NT2/D1 (cell line): Measurements from ENCODE around the gene RXYLT1.

Experiments used
- DNase-seq: peaks from one replicate; pipeline ENCODE4 v3.0.0-alpha.2; 2011; ENCODE audit warnings: low read depth, low spot score
- H3K27me3 ChIP-seq: 2 replicates; pipeline ENCODE4 v1.6.0; 2011; ENCODE audit warnings: mild to moderate bottlenecking; ENCODE audit not compliant: insufficient read length, insufficient read depth
- H3K36me3 ChIP-seq: 2 replicates; pipeline ENCODE4 v1.6.1; 2011; ENCODE audit warnings: mild to moderate bottlenecking, low read length, mixed read lengths; ENCODE audit not compliant: insufficient read depth, insufficient read length
- H3K4me1 ChIP-seq: 2 replicates; pipeline ENCODE4 v1.5.1; 2011; ENCODE audit not compliant: insufficient read depth, insufficient read length
- H3K4me3 ChIP-seq: 2 replicates; pipeline ENCODE4 v1.5.1; 2011; ENCODE audit warnings: low read depth; ENCODE audit not compliant: insufficient read length
- H3K9ac ChIP-seq: 2 replicates; pipeline ENCODE4 v1.6.0; 2011; ENCODE audit warnings: low read depth; ENCODE audit not compliant: insufficient read length
- H3K9me3 ChIP-seq: 2 replicates; pipeline ENCODE4 v1.5.1; 2011; ENCODE audit warnings: mild to moderate bottlenecking, low read length; ENCODE audit not compliant: insufficient read depth
- SUZ12 ChIP-seq: IDR thresholded peaks from 2 replicates; pipeline ENCODE4 v1.6.1; 2011; ENCODE audit not compliant: insufficient read length, insufficient read depth; ENCODE audit errors: extremely low read depth
- YY1 ChIP-seq: IDR thresholded peaks from 2 replicates; pipeline ENCODE4 v1.6.1; 2011; ENCODE audit not compliant: insufficient read length, insufficient read depth
- ZNF274 ChIP-seq: IDR thresholded peaks from 2 replicates; pipeline ENCODE4 v1.6.1; 2011; ENCODE audit warnings: mild to moderate bottlenecking, low read depth, low read length

The RXYLT1 gene

GRCh38 chr12:63843721-63844390 lies 64.1 kb downstream of the RXYLT1 start:
- TF ChIP-seq SUZ12 (no peak), YY1 (no peak), ZNF274 (no peak)
- no peaks in the 10 kb centered on the region for H3K9me3 ChIP-seq
- H3K27me3 ChIP-seq, result peaks cover 4% of the 10 kb centered on the region
- H3K9ac ChIP-seq, result peak overlapping the region; percentile 62
- no peaks in the 10 kb centered on the region for H3K36me3 ChIP-seq
- no peaks in the 10 kb centered on the region for H3K4me1 ChIP-seq
- peak overlapping the region; percentile 85 for H3K4me3 ChIP-seq
- peak; percentile 87 for DNase-seq

DNA sequence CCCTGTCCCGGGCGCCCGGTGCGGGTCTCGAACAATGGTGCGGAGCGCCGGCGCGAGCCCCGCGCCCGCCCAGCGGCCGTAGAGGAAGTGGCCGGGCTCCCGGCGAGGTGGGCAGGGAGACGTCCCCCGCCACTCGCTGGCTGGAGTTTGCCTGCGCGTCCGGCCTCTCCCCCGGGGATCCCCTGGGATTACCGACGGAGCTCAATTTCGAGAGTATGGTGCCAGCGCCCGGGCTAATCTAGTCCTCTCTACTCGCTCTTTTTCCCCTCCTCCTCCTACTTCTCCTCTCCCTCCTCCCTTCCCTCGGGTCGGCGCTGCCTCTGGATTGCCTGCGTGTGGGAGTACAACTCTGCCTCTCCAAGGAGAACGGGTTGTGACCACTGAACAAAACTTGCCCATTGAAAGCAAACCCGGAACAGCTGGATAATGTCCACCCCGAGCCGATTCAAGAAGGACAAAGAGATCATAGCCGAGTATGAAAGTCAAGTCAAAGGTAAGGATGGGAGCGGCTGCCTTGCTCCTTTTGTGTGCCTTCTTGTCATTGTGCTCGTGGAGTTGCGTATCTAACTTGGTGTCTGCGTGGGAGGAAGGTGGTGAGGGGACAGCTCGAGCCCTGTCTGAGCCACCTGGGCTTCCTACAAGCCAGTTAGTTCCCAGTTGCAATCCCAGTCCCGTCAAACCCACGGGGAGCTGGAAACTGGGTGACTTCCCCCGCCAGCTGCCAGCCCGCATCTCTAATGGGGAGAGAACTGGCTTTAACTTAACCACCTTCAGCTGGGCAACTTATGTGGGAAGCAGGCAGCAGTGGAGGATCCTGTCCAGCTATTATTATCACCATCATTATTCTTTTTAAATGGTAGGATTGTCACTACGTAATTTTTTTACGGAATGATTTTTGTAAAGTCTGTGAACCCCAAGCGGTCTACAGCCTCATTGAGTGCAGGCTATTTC lies 65.0 kb downstream of the RXYLT1 start, which contains the start of gene SRGAP1:
Gene SRGAP1, plus strand, starts transcription at position 310 of the 951 bp plus-strand sequence. Its CDS starts 117 bp downstream, at position 427.
- TF ChIP-seq YY1 (no peak), ZNF274 (no peak), SUZ12 (no peak)
- no peaks in the 10 kb centered on the region for H3K4me1 ChIP-seq
- peak within 1 kb of the TSS; percentile 85 for H3K4me3 ChIP-seq
- H3K9me3 ChIP-seq, result no peaks in the 10 kb centered on the region
- peaks cover 4% of the 10 kb centered on the region for H3K27me3 ChIP-seq
- peak within 1 kb of the TSS; percentile 62 for H3K9ac ChIP-seq
- no peak for DNase-seq
- H3K36me3 ChIP-seq, result no peaks in the 10 kb centered on the region

DNA sequence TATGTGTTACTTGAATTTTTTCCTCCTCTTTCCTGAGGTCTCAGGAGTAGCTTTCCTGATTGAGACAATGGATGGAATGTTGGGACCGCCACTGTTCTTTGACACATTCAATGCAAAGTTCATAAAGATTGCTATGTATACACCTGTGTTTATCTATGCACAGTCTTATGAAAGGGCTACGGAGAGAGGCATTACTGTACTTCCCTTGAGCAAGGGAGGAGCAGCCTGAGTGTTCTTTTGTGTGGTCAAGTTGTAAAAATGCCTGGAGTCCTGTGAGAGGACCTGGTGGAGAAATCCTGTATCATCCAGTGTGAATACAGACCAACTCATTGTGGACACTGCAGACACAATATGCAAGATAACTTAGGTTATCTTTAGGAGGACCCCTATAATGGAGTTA lies 66.0 kb downstream of the RXYLT1 start:
- H3K4me3 ChIP-seq, result no peak overlapping the region

GRCh38 chr12:63846238-63846967 lies 66.7 kb downstream of the RXYLT1 start:
- Histone ChIP-seq H3K9ac (no peak overlapping the region), H3K4me3 (no peak overlapping the region), H3K36me3 (no peaks in the 10 kb centered on the region), H3K27me3 (peaks cover 4% of the 10 kb centered on the region), H3K9me3 (no peaks in the 10 kb centered on the region), H3K4me1 (no peaks in the 10 kb centered on the region)
- TF ChIP-seq YY1 (no peak), SUZ12 (no peak), ZNF274 (no peak)
- no peak for DNase-seq

More for the DNA sequence above, 66.0 kb downstream of the RXYLT1 start:
- Histone ChIP-seq H3K9me3 (no peaks in the 10 kb centered on the region), H3K36me3 (no peaks in the 10 kb centered on the region), H3K27me3 (peaks cover 4% of the 10 kb centered on the region), H3K9ac (no peak overlapping the region), H3K4me1 (no peaks in the 10 kb centered on the region)
- TF ChIP-seq SUZ12 (no peak), ZNF274 (no peak), YY1 (no peak)
- DNase-seq, result no peak

- TF ChIP-seq SUZ12 (no peak), YY1 (no peak), ZNF274 (no peak)
- Histone ChIP-seq H3K9ac (no peak overlapping the region), H3K27me3 (peaks cover 4% of the 10 kb centered on the region), H3K9me3 (no peaks in the 10 kb centered on the region), H3K4me1 (no peaks in the 10 kb centered on the region), H3K36me3 (no peaks in the 10 kb centered on the region), H3K4me3 (no peak overlapping the region)
- DNase-seq, result no peak
These were observed 68.7 kb downstream of the RXYLT1 start for GRCh38 chr12:63848450-63848849.

- H3K27me3 ChIP-seq, result peaks cover 4% of the 10 kb centered on the region
- TF ChIP-seq YY1 (no peak), SUZ12 (no peak), ZNF274 (no peak)
- H3K4me1 ChIP-seq, result no peaks in the 10 kb centered on the region
- no peak overlapping the region for H3K9ac ChIP-seq
- no peak for DNase-seq
- H3K9me3 ChIP-seq, result no peaks in the 10 kb centered on the region
- no peaks in the 10 kb centered on the region for H3K36me3 ChIP-seq
- H3K4me3 ChIP-seq, result no peak overlapping the region
These were observed 69.5 kb downstream of the RXYLT1 start for GRCh38 chr12:63849106-63849620.
